Suprapubic skin (tissue), 4 donors: ENCODE measurements around the gene CDC14A. TPM values are rescaled to one million over a fixed set of nuclear protein-coding genes. Genes with fewer than 3 reads are reported as not detected.

ENCODE experiments used
- DNase-seq, 2 donors: peaks; one replicate each; pipeline ENCODE4 v3.0.0-alpha.2; 2019; ENCODE audit warnings: low spot score in 2 of 2
- H3K27ac ChIP-seq: fragments of 200-600 bp; sonication (generic); one replicate; pipeline ENCODE4 v1.5.1; 2019
- H3K27me3 ChIP-seq: fragments of 200-600 bp; sonication (generic); one replicate; pipeline ENCODE4 v1.5.1; 2019
- H3K36me3 ChIP-seq: fragments of 200-600 bp; sonication (generic); one replicate; pipeline ENCODE4 v1.5.1; 2019
- H3K4me1 ChIP-seq: fragments of 200-600 bp; sonication (generic); one replicate; pipeline ENCODE4 v1.5.1; 2019
- H3K4me3 ChIP-seq: fragments of 200-600 bp; sonication (generic); one replicate; pipeline ENCODE4 v1.5.1; 2019; ENCODE audit warnings: mild to moderate bottlenecking
- H3K9me3 ChIP-seq: fragments of 200-600 bp; sonication (generic); one replicate; pipeline ENCODE4 v1.5.1; 2019
- EP300 ChIP-seq: sonication (generic); formaldehyde crosslinking; IDR thresholded peaks from one replicate; pipeline ENCODE4 v1.6.1; 2017; ENCODE audit warnings: antibody characterized with exemption
- POLR2A ChIP-seq, 2 donors: fragments of 450-650 bp; IDR thresholded peaks; one replicate each; pipeline ENCODE4 v1.6.1; 2017; ENCODE audit warnings: antibody characterized with exemption in 2 of 2, mild to moderate bottlenecking in 2 of 2, moderate library complexity in 2 of 2
- POLR2AphosphoS5 ChIP-seq, 3 donors: sonication (generic); formaldehyde crosslinking; IDR thresholded peaks; one replicate each; pipeline ENCODE4 v1.6.1; 2017; ENCODE audit warnings: antibody characterized with exemption in 3 of 3
- WGBS: methylation state at CpG from one replicate; pipeline ENCODE4 v1.1.5; 2018; 5-methylcytosine and 5-hydroxymethylcytosine counted together
- total RNA-seq, 4 donors: library from RNA; depleted of rRNA; stranded (reverse); fragments of >200 nt; gene quantifications; one replicate each; pipeline ENCODE4 v1.1.0, GENCODE V29; 2016
- TF ChIP-seq, protein P1 (sequence below), 2 donors: fragments of 200-600 bp in 1 of 2; fragments of 450-650 bp in 1 of 2; sonication (generic) in 1 of 2; IDR thresholded peaks; one replicate each; pipeline ENCODE4 v1.5.1; 2016 to 2019; ENCODE audit warnings: antibody characterized with exemption in 2 of 2, mild to moderate bottlenecking in 1 of 2, moderate library complexity in 1 of 2

CDC14A gene
- total RNA-seq, 4 donors from 2014 or later = 9.9 to 22.8 (median 17.5) TPM

DNA sequence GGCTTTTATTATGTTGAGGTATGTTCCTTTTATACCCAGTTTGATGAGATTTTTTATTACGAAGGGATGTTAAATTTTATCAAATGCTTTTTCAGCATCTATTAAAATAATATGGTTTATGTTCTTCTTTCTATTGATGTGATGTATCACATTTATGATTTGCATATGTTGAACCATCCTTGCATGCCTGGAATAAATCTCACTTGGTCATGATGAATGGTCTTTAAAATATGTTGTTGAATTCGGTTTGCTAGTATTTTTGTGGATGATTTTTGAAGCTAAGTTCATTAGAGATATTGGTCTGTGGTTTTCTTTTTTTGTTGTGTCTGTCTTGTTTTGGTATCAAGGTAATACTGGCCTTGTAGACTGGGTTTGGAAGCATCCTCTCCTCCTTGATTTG, 199.7 kb downstream of the CDC14A start:
- peaks cover 19% of the 10 kb centered on the region for H3K9me3 ChIP-seq
- no peak for TF ChIP-seq EP300
- no peak for TF ChIP-seq POLR2A (IDR thresholded peaks at IDR 0.05)
- TF ChIP-seq, protein P1, sequence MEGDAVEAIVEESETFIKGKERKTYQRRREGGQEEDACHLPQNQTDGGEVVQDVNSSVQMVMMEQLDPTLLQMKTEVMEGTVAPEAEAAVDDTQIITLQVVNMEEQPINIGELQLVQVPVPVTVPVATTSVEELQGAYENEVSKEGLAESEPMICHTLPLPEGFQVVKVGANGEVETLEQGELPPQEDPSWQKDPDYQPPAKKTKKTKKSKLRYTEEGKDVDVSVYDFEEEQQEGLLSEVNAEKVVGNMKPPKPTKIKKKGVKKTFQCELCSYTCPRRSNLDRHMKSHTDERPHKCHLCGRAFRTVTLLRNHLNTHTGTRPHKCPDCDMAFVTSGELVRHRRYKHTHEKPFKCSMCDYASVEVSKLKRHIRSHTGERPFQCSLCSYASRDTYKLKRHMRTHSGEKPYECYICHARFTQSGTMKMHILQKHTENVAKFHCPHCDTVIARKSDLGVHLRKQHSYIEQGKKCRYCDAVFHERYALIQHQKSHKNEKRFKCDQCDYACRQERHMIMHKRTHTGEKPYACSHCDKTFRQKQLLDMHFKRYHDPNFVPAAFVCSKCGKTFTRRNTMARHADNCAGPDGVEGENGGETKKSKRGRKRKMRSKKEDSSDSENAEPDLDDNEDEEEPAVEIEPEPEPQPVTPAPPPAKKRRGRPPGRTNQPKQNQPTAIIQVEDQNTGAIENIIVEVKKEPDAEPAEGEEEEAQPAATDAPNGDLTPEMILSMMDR (IDR thresholded peaks at IDR 0.05) = no peak
- TF ChIP-seq POLR2AphosphoS5 (IDR thresholded peaks at IDR 0.05) = no peak
- H3K36me3 ChIP-seq = no peaks in the 10 kb centered on the region
- no peak overlapping the region for H3K4me3 ChIP-seq
- no peaks in the 10 kb centered on the region for H3K27me3 ChIP-seq
- WGBS = 57% methylated on average over 2 of the region's 2 CpGs
- H3K27ac ChIP-seq = no peak overlapping the region
- H3K4me1 ChIP-seq = no peaks in the 10 kb centered on the region
- no peak for DNase-seq

DNA sequence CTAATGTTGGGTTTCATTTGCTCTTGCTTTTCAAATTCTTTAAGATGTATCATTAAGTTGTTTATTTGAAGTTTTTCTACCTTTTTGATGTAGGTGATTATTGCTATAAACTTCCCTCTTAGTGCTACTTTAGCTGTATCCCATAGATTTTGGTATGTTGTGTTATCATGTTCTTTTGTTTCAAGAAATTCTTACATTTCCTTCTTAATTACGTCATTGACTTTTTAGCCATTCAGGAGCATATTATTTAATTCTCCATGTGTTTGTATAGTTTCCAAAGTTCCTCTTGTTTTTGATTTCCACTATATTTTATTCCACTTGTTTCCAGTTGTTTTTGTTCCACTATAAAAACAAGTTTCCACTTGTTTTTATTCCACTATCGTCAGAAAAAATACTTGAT, 200.6 kb downstream of the CDC14A start:
- Histone ChIP-seq H3K4me3 (no peak overlapping the region), H3K27me3 (no peaks in the 10 kb centered on the region), H3K27ac (no peak overlapping the region), H3K36me3 (no peaks in the 10 kb centered on the region), H3K4me1 (no peaks in the 10 kb centered on the region), H3K9me3 (peaks cover 19% of the 10 kb centered on the region)
- no peak for DNase-seq
- 45% methylated on average over 2 of the region's 2 CpGs for WGBS
- TF ChIP-seq POLR2A (IDR thresholded peaks at IDR 0.05) = no peak
- TF ChIP-seq POLR2AphosphoS5 (IDR thresholded peaks at IDR 0.05) = no peak
- no peak for TF ChIP-seq EP300

DNA sequence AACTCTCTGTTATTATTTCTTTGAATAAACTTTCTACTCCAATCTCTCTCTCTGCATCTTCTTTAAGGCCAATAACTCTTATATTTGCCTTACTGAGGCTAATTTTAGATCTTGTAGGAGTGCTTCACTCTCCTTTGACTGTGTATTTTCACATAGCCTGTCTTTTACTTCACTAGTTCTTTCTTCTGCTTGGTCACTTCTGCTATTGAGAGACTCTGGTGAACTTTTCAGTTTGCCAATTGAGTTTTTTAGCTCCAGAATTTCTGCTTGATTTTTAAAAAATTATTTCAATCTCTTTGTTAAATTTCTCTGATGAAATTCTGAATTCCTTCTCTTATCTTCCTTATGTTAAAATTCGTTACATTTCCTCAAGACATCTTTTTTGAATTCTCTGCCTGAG, 203.9 kb downstream of the CDC14A start:
- Histone ChIP-seq H3K9me3 (peaks cover 19% of the 10 kb centered on the region), H3K27ac (no peak overlapping the region), H3K4me3 (no peak overlapping the region), H3K27me3 (no peaks in the 10 kb centered on the region), H3K4me1 (no peaks in the 10 kb centered on the region), H3K36me3 (no peaks in the 10 kb centered on the region)
- DNase-seq = no peak
- 80% methylated on average over 1 of the region's 1 CpG for WGBS
- no peak for TF ChIP-seq EP300
- TF ChIP-seq POLR2A (IDR thresholded peaks at IDR 0.05) = no peak
- TF ChIP-seq, protein P1 (IDR thresholded peaks at IDR 0.05) = no peak
- TF ChIP-seq POLR2AphosphoS5 (IDR thresholded peaks at IDR 0.05) = no peak

DNA sequence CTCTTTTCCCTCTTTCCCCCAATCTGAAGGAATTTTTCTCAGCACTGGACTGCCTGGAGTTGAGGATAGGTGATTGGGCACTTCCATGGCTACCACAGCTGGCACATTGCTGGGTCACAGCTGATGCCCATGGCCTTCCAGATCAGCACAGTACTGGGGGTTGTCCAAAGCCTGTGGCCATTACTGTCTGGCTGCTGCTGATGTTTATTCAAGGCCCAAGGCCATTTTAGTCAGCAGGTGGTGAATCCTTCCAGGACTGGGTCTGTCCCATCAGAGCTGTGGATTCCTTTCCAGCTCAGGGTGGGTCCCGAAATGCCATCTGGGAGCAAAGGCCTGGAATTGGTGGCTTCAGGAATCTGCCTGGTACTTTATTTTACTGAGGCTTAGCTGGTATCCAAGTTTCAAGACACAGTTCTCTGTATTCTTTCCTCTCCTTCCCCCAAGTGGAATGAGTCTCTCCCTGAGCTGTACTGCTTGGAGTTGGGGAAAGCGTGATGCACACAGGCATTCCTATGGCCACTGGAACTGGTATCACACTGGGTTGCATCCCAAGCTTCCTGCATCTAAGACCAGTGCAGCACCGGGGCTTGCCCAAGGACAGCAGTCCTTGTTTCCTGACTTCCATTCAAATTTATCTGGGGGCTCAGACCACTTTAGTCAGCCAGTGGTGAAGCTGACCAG, 204.8 kb downstream of the CDC14A start:
- DNase-seq = no peak
- Histone ChIP-seq H3K4me3 (no peak overlapping the region), H3K4me1 (no peaks in the 10 kb centered on the region), H3K9me3 (peaks cover 16% of the 10 kb centered on the region), H3K27me3 (no peaks in the 10 kb centered on the region), H3K36me3 (no peaks in the 10 kb centered on the region), H3K27ac (no peak overlapping the region)
- TF ChIP-seq, protein P1 (IDR thresholded peaks at IDR 0.05) = no peak
- TF ChIP-seq EP300 (no peak), POLR2AphosphoS5 (IDR thresholded peaks at IDR 0.05) (no peak), POLR2A (IDR thresholded peaks at IDR 0.05) (no peak)
- WGBS = 85% methylated on average over 2 of the region's 3 CpGs

DNA sequence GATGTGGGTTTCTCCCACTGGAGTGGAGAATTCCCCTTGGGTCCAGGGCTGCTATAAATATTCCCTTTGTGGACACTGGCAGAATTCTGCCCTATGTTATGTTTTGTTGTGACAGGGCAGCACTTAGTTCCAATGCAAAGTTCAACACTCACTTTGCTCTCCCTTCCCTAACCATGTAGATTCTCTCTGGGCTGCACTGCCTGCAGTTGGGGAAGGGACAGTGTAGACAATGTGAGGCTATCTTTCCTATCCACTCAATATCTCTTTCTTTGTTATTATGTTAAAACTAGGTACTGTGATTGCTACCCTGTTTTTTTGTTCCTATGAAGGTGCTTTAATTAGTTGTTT, 205.3 kb downstream of the CDC14A start:
- Histone ChIP-seq H3K4me3 (no peak overlapping the region), H3K9me3 (peaks cover 12% of the 10 kb centered on the region), H3K27me3 (no peaks in the 10 kb centered on the region), H3K36me3 (no peaks in the 10 kb centered on the region), H3K4me1 (no peaks in the 10 kb centered on the region), H3K27ac (no peak overlapping the region)
- DNase-seq = no peak
- TF ChIP-seq POLR2A (IDR thresholded peaks at IDR 0.05) (no peak), POLR2AphosphoS5 (IDR thresholded peaks at IDR 0.05) (no peak), EP300 (no peak)
- TF ChIP-seq, protein P1 (IDR thresholded peaks at IDR 0.05) = no peak

DNA sequence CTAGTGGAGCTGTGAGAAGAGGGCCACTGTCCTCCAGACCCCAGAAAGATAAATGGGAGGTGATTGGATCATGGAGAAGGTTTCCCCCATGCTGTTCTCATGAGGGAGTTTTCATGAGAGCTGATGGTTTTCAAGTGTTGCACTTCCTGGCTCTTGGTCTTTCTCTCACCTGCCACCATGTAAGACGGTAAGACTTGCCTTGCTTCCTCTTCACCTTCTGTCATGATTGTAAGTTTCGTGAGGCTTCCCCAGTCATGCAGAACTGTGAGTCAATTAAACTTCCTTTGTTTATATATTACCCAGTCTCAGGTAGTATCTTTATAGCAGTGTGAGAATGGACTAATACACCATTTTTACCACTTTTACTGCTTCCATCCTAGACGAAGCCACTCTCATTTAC, 213.2 kb downstream of the CDC14A start:
- H3K27ac ChIP-seq = no peak overlapping the region
- no peaks in the 10 kb centered on the region for H3K36me3 ChIP-seq
- no peak overlapping the region for H3K4me3 ChIP-seq
- TF ChIP-seq POLR2A (IDR thresholded peaks at IDR 0.05) (no peak), EP300 (no peak), POLR2AphosphoS5 (IDR thresholded peaks at IDR 0.05) (no peak)
- TF ChIP-seq, protein P1 (IDR thresholded peaks at IDR 0.05) = no peak
- no peaks in the 10 kb centered on the region for H3K9me3 ChIP-seq
- 79% methylated on average over 3 of the region's 3 CpGs for WGBS
- H3K27me3 ChIP-seq = no peaks in the 10 kb centered on the region
- no peak for DNase-seq
- no peaks in the 10 kb centered on the region for H3K4me1 ChIP-seq
